HepG2 (cell line): ENCODE measurements around the gene NOS1. TPM values are rescaled to one million over a fixed set of nuclear protein-coding genes. Genes with fewer than 3 reads are reported as not detected.

ENCODE experiments used
- ATAC-seq: fragments of 200-7000 bp; cut with Tn5 transposase; 3 replicates; pipeline ENCODE4 v1.9.1; 2020; ENCODE audit warnings: mild to moderate bottlenecking, moderate library complexity
- BruUV-seq: library from RNA; stranded (reverse); fragments of 400-500 nt; replicated peaks from 2 replicates; lab custom pipeline; 2021; lab: Mats Ljungman, UMichigan
- CTCF ChIA-PET: fragments of 300-600 bp; formaldehyde crosslinking; extraction: SDS; loops from one replicate; lab custom pipeline; 2021; ENCODE audit warnings: low total read pairs, inconsistent platforms, low intra/inter-chr PET ratio; lab: Yijun Ruan, JAX
- POLR2A ChIA-PET: fragments of 350-600 bp; sonication (Branson Sonifier 250); formaldehyde crosslinking; loops from one replicate; lab custom pipeline; 2020; ENCODE audit warnings: antibody characterized with exemption, inconsistent platforms; lab: Yijun Ruan, JAX
- DNase-seq: peaks from one replicate; pipeline ENCODE4 v3.0.0-alpha.2; 2015; ENCODE audit warnings: low spot score
- FAIRE-seq: peaks from 3 replicates; lab custom pipeline; 2011; peaks lifted over from hg19 to GRCh38; lab: Jason Lieb, UNC
- H2AFZ ChIP-seq: one replicate; pipeline ENCODE4 v1.6.1; 2011; ENCODE audit warnings: low read length, inconsistent platforms
- H3K27ac ChIP-seq: fragments of 300-600 bp; 3 replicates; pipeline ENCODE4 v1.8.0; 2011; ENCODE audit warnings: mixed run types, mild to moderate bottlenecking, mixed read lengths, low read length, inconsistent platforms; ENCODE audit not compliant: insufficient read depth; ENCODE audit errors: extremely low read length
- H3K27me3 ChIP-seq, 2 experiments: fragments of 200-600 bp in 1 of 2; 2 replicates in 1 of 2; 3 replicates in 1 of 2; pipeline versions ENCODE4 v1.6.0 to v1.8.0; 2011; ENCODE audit warnings: low read length in 2 of 2, mild to moderate bottlenecking in 2 of 2, moderate library complexity in 2 of 2, inconsistent platforms in 1 of 2; ENCODE audit not compliant: insufficient read depth in 2 of 2, control insufficient read depth in 1 of 2
- H3K36me3 ChIP-seq, 2 experiments: fragments of 200-600 bp in 1 of 2; replicated peaks in 1 of 2; 2 replicates in 1 of 2; 3 replicates in 1 of 2; pipeline versions ENCODE4 v1.5.1 to v1.8.0; 2011; ENCODE audit warnings: low read length in 2 of 2, inconsistent platforms in 1 of 2; ENCODE audit not compliant: insufficient read depth in 2 of 2, control insufficient read depth in 1 of 2
- H3K4me1 ChIP-seq: 2 replicates; pipeline ENCODE4 v1.5.1; 2012; ENCODE audit warnings: low read length, inconsistent platforms; ENCODE audit not compliant: insufficient read depth
- H3K4me2 ChIP-seq: 2 replicates; pipeline ENCODE4 v1.6.0; 2011; ENCODE audit warnings: low read depth, low read length, inconsistent platforms
- H3K4me3 ChIP-seq, 3 experiments: fragments of 200-600 bp in 1 of 3; sonication (generic), shearing (Covaris generic) in 1 of 3; replicated peaks in 1 of 3; 2 replicates each; pipeline ENCODE4 v1.5.1; 2011 to 2016; ENCODE audit warnings: low read length in 3 of 3, inconsistent platforms in 2 of 3, low read depth in 2 of 3, mild to moderate bottlenecking in 2 of 3, control low read depth in 1 of 3, mixed read lengths in 1 of 3; ENCODE audit not compliant: insufficient read depth in 1 of 3
- H3K79me2 ChIP-seq: one replicate; pipeline ENCODE4 v1.6.1; 2011; ENCODE audit warnings: low read length, inconsistent platforms; ENCODE audit not compliant: insufficient read depth
- H3K9ac ChIP-seq: 2 replicates; pipeline ENCODE4 v1.6.0; 2011; ENCODE audit warnings: mild to moderate bottlenecking, low read depth, low read length, inconsistent platforms; ENCODE audit not compliant: insufficient read depth
- H3K9me3 ChIP-seq: 2 replicates; pipeline ENCODE4 v1.5.1; 2012; ENCODE audit warnings: mild to moderate bottlenecking, low read length
- H4K20me1 ChIP-seq: 2 replicates; pipeline ENCODE4 v1.6.0; 2011; ENCODE audit warnings: inconsistent platforms, mild to moderate bottlenecking, low read length, moderate library complexity; ENCODE audit not compliant: insufficient read depth
- HNRNPL ChIP-seq: fragments of 200-400 bp; formaldehyde crosslinking; IDR thresholded peaks from 2 replicates; pipeline ENCODE4 v1.6.1; 2017; ENCODE audit warnings: mild to moderate bottlenecking, low read depth, low read length
- PAWR ChIP-seq: sonication (generic); formaldehyde crosslinking; IDR thresholded peaks from 2 replicates; pipeline ENCODE4 v1.4.0; 2020; ENCODE audit warnings: missing genetic modification reagents, mild to moderate bottlenecking, borderline replicate concordance
- ZNF274 ChIP-seq: sonication (generic); formaldehyde crosslinking; IDR thresholded peaks from 2 replicates; pipeline ENCODE4 v1.5.1; 2020; ENCODE audit warnings: mild to moderate bottlenecking, missing genetic modification reagents
- ZNF746 ChIP-seq: sonication (generic); formaldehyde crosslinking; IDR thresholded peaks from 2 replicates; pipeline ENCODE4 v1.8.0; 2022; ENCODE audit warnings: mild to moderate bottlenecking, missing genetic modification reagents
- ZNF841 ChIP-seq: sonication (generic); formaldehyde crosslinking; IDR thresholded peaks from 2 replicates; pipeline ENCODE4 v1.8.1; 2023; ENCODE audit warnings: missing genetic modification reagents, borderline replicate concordance
- WGBS: methylation state at CpG from one replicate; pipeline ENCODE4 v1.1.6; 2017; ENCODE audit warnings: low lambda C conversion rate; 5-methylcytosine and 5-hydroxymethylcytosine counted together
- in situ Hi-C: cut with HindIII; loops from 2 replicates; pipeline ENCODE4 v1.10.0; 2017; ENCODE audit warnings: low pct_unique_long_range_greater_than_20kb; ENCODE audit not compliant: extremely low pct_ligation_motif_present
- intact Hi-C: fragments of 100-400 bp; cut with micrococcal nuclease; formaldehyde crosslinking; loops from one replicate; pipeline ENCODE4 v1.10.0; 2022; ENCODE audit not compliant: unreplicated experiment
- polyA plus RNA-seq, 8 experiments: library from polyadenylated mRNA; depleted of rRNA in 3 of 8; stranded (reverse) in 7 of 8; unstranded in 1 of 8; fragments of >200 nt; fragmentation: Illumina TruSeq in 4 of 8; extraction: Trizol in 4 of 8; gene quantifications; 2 replicates each; pipeline versions ENCODE4 v1.2.1 to v1.2.3, GENCODE V29; 2011 to 2016; ENCODE audit warnings: low read depth in 4 of 8, missing spikeins in 1 of 8, mixed read lengths in 1 of 8; ENCODE audit not compliant: insufficient read depth in 1 of 8
- total RNA-seq, 5 experiments: library from RNA; depleted of rRNA; stranded (reverse); fragments of >200 nt; fragmentation: Illumina TruSeq; extraction: Trizol; gene quantifications; 2 replicates each; pipeline ENCODE4 v1.2.3, GENCODE V29; 2016; ENCODE audit warnings: low read depth in 1 of 5
- TF ChIP-seq, protein P1 (sequence below): sonication (generic); formaldehyde crosslinking; IDR thresholded peaks from 2 replicates; pipeline ENCODE4 v1.5.1; 2020; ENCODE audit warnings: mild to moderate bottlenecking, moderate library complexity, missing genetic modification reagents
- TF ChIP-seq, protein P2 (sequence below): sonication (generic); formaldehyde crosslinking; IDR thresholded peaks from 2 replicates; pipeline ENCODE4 v1.5.1; 2020; ENCODE audit warnings: missing genetic modification reagents, mild to moderate bottlenecking, borderline replicate concordance

Gene NOS1
- total and polyA plus RNA-seq, 2 of the 13 experiments (the other 11 are each of a cell fraction or from before 2014, with no cell fraction given): not detected

DNA sequence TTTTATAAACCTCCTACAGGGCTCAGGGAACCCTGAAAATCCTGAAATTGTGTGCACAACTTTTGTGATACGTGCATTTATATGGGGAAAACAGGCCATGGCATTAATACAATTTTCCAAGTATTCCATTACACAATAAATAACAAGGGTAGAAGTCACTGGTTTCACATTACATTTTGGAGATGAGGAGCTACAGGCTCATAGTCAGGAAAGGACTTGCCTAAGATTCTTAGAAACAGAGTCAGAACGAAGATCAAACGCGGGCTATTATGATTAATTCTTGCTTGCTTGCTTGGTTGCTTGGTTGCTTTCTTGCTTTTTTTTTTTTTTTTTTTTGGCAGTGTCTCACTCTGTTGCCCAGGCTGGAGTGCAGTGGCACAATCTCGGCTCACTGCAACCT lies 16.7 kb downstream of the NOS1 start:
- no TSS peak for BruUV-seq
- Histone ChIP-seq H3K9me3 (no peaks in the 10 kb centered on the region), H3K9ac (no peak overlapping the region), H2AFZ (no peak overlapping the region), H3K4me1 (no peaks in the 10 kb centered on the region), H3K4me3 (no peak overlapping the region), H4K20me1 (no peaks in the 10 kb centered on the region), H3K36me3 (no peaks in the 10 kb centered on the region), H3K27me3 (peaks cover 0 to 12% of the 10 kb centered on the region in 2 experiments; a peak in 3 of 5 replicates), H3K79me2 (no peaks in the 10 kb centered on the region), H3K27ac (no peak overlapping the region), H3K4me2 (no peak overlapping the region)
- TF ChIP-seq HNRNPL (no peak), ZNF841 (CRISPR knock-in tag) (no peak), ZNF274 (CRISPR knock-in tag) (no peak), ZNF746 (CRISPR knock-in tag) (no peak), PAWR (CRISPR knock-in tag) (no peak)
- TF ChIP-seq, protein P1, sequence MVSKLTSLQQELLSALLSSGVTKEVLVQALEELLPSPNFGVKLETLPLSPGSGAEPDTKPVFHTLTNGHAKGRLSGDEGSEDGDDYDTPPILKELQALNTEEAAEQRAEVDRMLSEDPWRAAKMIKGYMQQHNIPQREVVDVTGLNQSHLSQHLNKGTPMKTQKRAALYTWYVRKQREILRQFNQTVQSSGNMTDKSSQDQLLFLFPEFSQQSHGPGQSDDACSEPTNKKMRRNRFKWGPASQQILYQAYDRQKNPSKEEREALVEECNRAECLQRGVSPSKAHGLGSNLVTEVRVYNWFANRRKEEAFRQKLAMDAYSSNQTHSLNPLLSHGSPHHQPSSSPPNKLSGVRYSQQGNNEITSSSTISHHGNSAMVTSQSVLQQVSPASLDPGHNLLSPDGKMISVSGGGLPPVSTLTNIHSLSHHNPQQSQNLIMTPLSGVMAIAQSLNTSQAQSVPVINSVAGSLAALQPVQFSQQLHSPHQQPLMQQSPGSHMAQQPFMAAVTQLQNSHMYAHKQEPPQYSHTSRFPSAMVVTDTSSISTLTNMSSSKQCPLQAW (CRISPR knock-in tag): no peak
- TF ChIP-seq, protein P2, sequence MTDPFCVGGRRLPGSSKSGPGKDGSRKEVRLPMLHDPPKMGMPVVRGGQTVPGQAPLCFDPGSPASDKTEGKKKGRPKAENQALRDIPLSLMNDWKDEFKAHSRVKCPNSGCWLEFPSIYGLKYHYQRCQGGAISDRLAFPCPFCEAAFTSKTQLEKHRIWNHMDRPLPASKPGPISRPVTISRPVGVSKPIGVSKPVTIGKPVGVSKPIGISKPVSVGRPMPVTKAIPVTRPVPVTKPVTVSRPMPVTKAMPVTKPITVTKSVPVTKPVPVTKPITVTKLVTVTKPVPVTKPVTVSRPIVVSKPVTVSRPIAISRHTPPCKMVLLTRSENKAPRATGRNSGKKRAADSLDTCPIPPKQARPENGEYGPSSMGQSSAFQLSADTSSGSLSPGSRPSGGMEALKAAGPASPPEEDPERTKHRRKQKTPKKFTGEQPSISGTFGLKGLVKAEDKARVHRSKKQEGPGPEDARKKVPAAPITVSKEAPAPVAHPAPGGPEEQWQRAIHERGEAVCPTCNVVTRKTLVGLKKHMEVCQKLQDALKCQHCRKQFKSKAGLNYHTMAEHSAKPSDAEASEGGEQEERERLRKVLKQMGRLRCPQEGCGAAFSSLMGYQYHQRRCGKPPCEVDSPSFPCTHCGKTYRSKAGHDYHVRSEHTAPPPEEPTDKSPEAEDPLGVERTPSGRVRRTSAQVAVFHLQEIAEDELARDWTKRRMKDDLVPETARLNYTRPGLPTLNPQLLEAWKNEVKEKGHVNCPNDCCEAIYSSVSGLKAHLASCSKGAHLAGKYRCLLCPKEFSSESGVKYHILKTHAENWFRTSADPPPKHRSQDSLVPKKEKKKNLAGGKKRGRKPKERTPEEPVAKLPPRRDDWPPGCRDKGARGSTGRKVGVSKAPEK (CRISPR knock-in tag): no peak
- FAIRE-seq (no peak), DNase-seq (no peak), ATAC-seq (no peak)
- intact Hi-C loops (no loop called here), in situ Hi-C loops (no loop called here)
- WGBS: 32% methylated on average over 5 of the region's 5 CpGs
- ChIA-PET CTCF (no interaction called here), POLR2A (no interaction called here)
